GM12891 (cell line): ENCODE measurements around the gene MUC12.

Source experiments
- PAX5 ChIP-seq: IDR thresholded peaks from 2 replicates; pipeline ENCODE4 v1.6.1; 2011; ENCODE audit warnings: low read length, moderate library complexity, mild to moderate bottlenecking; ENCODE audit not compliant: insufficient read depth, severe bottlenecking
- POLR2A ChIP-seq: IDR thresholded peaks from 2 replicates; pipeline ENCODE4 v1.6.1; 2011; ENCODE audit warnings: low read depth, low read length, control low read depth
- POLR2AphosphoS5 ChIP-seq: IDR thresholded peaks from 2 replicates; pipeline ENCODE4 v1.6.1; 2011; ENCODE audit warnings: low read depth, low read length, control low read depth
- POU2F2 ChIP-seq: IDR thresholded peaks from 2 replicates; pipeline ENCODE4 v1.6.1; 2011; ENCODE audit warnings: low read depth, mild to moderate bottlenecking, control low read depth, low read length, moderate library complexity
- SPI1 ChIP-seq: IDR thresholded peaks from 2 replicates; pipeline ENCODE4 v1.6.1; 2011; ENCODE audit warnings: low read depth, low read length, control low read depth
- TAF1 ChIP-seq: IDR thresholded peaks from 2 replicates; pipeline ENCODE4 v1.6.1; 2011; ENCODE audit warnings: low read depth, low read length, control low read depth

GRCh38 chr7:100974021-100974420 is 4.7 kb downstream of the MUC12 start:
- no peak for TF ChIP-seq POLR2A
- no peak for TF ChIP-seq TAF1
- no peak for TF ChIP-seq POLR2AphosphoS5
- no peak for TF ChIP-seq POU2F2
- no peak for TF ChIP-seq PAX5
- TF ChIP-seq SPI1 = no peak
